GM21786 (cell line): ENCODE data around the gene DCP1B.
A peak's percentile ranks its signal among the peaks of the same experiment; 100 is the strongest.

Experiments
- ATAC-seq: cut with Tn5 transposase; IDR thresholded peaks from one replicate; pipeline ENCODE4 v1.9.1; 2021; ENCODE audit not compliant: unreplicated experiment

Gene DCP1B

GRCh38 chr12:2017546-2018337 is 13.5 kb upstream of the DCP1B start:
- ATAC-seq: no peak

- no peak for ATAC-seq
These were observed 12.7 kb upstream of the DCP1B start for GRCh38 chr12:2016862-2017545.

GRCh38 chr12:2014231-2014630 is 10.0 kb upstream of the DCP1B start:
- ATAC-seq: no peak

DNA sequence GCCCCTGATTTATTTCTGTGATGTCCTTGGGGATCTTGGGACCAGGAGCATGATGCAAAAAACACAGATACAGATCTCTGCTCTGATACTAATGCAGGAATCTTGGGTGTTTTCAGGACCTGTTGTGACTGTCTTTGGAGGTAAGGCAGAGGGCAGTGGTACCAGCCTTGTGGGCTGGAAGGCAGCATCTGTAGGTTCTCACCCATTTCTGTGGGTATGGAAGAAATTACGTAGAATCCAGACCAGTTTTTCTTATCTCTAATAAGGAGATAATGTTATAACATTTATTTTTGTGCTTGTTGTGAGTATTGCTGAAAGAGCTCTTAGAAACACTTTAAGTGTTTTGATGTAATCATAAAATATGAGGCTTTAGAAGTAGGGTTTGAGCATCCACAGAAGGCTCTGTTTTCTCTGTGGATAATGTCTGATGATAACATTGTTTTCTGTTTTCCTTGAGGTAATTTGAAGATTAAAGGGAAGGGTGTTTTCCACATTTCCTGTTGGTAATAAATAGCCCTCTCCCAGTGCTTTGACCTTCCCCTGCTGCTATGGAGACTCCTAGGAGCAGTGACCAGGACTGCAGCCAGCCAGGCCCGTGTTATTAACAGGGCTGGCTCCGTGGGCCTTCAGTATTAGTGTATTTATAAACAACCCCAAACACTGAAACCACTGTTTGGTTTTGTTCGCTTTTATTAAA is 9.4 kb upstream of the DCP1B start:
- ATAC-seq: no peak

GRCh38 chr12:2013086-2013485 is 8.8 kb upstream of the DCP1B start:
- no peak for ATAC-seq

DNA sequence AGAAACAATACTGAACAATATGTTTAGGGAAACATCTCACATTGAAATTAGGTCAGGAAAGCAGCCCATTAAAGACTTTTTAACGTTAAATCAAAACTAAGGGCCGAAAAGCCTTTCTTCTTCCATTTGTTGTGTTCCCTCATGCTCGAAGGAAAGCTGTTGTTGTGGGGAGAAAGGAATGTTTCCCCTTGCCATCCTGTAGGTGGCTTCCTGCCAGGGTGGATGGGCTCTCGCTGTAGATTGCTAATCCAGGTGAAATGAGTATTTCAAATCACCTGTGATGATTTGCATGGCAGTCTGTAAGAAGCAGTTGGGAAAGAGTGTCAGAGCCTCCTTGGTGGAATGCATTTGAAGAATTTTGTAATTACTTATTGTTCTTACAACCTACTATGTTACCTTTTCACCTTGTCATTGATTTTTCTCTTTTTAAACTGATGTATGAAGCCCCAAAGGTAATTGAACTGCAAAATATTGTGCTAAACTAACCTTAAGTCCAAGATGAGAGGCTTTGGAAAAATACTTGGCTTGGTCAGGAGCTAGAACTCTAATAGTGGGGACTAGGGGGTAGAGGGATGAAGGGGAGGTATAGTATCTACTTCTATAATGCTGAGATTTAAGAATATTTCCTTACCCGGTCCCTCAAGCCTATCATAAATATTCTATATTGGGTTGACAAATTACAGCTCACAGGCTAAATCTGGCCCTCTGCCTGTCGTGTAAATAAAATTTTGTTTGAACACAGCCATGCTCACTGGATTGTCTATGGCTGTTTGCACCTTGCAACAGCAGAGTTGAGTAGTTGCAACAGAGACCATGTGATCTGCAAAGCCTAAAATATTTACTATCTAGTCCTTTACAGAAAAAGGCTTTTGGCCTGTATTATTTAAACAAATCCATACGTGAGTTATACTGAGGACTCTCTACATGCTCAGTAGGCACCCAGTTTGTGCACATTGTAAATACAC is 7.7 kb upstream of the DCP1B start:
- no peak for ATAC-seq

DNA sequence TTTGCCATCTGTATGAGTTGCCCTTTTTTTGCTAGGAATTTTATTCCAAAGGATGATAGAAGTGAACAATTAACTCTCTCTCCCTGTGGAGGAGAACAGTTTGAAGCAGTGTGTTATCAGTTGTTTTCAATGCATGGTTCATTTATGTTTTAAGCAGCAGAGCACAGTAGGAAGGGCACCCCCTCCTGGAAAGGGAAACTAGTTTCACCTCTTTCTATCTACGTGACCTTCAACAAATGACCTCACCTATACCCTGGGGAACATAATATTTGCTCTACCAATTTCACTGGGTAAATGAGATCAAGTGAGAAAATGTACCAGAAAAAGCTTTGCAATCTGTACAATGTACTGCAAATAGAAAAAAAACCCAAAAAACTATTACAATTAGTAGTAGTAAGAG is 5.4 kb upstream of the DCP1B start:
- ATAC-seq: no peak

DNA sequence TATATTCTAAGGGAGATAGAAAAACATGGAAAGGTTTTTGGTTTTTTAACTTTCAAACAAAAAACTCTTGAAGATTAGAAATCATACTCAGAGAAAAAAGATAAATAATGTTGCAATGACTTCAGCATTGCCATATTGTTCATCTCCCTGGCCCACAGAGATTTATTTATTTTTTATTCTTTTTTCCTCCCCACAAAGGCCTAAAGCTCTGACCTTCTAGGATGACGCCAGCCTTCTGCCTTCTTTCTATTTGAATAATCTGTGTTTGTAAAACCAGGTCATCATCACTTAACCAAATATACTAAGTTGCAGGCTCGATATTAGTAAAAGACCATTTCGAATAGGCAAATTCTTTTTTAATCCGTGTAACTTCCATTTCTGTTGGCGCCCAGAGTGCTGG is 4.4 kb upstream of the DCP1B start:
- ATAC-seq: no peak

- peak; percentile 16 for ATAC-seq
These were observed 563 bp downstream of the DCP1B start for GRCh38 chr12:2003676-2004112.

GRCh38 chr12:1995205-1995896 is 8.9 kb downstream of the DCP1B start:
- ATAC-seq: no peak

- ATAC-seq: no peak
These were observed 9.7 kb downstream of the DCP1B start for GRCh38 chr12:1994429-1995143.

DNA sequence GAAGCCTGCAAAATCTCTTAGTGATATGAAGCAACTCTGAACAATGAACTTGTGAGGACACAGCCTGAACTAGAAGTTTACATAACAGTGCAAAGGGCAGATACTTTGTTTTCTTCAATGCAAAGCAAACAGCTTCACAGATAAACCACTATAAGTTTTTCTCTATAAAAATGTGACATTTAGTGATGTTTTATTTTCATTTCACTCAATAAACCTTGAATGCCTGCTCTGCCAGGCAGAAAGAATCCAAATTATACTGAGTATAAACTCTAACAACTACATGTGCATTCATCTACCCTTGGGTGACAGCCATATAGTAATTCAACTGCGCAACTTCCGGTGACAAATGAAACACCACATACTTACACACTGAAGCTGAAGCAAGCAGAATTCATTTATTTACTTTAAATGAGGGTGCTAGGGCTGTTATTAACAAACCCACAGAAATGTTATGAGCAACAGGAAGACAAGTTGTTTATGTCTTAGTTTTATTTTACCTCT is 10.3 kb downstream of the DCP1B start:
- no peak for ATAC-seq

- ATAC-seq: no peak
These were observed 10.9 kb downstream of the DCP1B start for GRCh38 chr12:1993341-1993740.

GRCh38 chr12:1992732-1993131 is 11.5 kb downstream of the DCP1B start:
- ATAC-seq: no peak

DNA sequence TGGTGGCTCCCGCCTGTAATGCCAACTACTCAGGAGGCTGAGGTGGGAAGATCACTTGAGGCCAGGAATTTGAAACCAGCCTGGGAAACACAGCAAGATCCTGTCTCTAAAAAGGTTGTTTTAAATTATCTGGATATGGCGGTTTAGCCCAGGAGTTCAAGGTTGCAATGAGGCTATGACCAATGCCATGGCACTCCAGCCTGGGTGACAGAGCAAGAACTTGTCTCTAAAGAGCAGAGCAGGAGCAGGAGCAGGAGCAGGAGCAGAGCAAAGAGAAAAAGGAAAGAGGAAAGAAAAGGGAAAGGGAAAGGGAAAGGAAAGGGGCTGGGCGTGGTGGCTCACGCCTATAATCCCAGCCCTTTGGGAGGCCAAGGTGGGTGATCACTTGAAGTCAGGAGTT is 15.1 kb downstream of the DCP1B start:
- no peak for ATAC-seq

- ATAC-seq: no peak
These were observed 19.5 kb downstream of the DCP1B start for GRCh38 chr12:1984759-1985158.

DNA sequence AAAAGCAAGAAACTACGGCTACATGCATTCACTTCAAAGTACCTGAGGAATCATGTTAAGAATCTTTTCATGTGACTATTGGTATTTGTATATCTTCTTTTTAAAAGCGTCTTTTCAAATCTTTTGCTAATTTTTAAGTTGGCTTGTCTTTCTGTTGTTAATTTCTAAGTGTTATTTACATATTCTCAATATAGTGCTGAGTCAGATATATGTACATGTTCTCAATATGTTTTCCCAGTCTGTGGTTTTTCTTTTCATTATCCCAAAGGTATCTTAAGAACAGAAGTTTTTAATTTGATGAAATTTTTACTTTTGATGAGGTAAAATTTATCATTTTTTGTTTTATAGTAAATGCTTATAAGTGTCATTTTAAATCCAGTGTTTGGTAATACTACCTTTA is 24.0 kb downstream of the DCP1B start:
- no peak for ATAC-seq

GRCh38 chr12:1978078-1978862 is 26.0 kb downstream of the DCP1B start:
- ATAC-seq: no peak

- ATAC-seq: no peak
These were observed 26.7 kb downstream of the DCP1B start for GRCh38 chr12:1977588-1977987.
